Iris pigment epithelial cell (primary cell): Measurements from ENCODE around the gene C17orf78.
"Not testable (repeated sequence)": the region's sequence is repeated elsewhere in the genome, so short reads cannot be mapped to it uniquely, and the experiment has no call there.

Experiments used
- DNase-seq: peaks from one replicate; pipeline ENCODE4 v3.0.0-alpha.2; 2011; ENCODE audit warnings: low read depth

C17orf78 gene

DNA sequence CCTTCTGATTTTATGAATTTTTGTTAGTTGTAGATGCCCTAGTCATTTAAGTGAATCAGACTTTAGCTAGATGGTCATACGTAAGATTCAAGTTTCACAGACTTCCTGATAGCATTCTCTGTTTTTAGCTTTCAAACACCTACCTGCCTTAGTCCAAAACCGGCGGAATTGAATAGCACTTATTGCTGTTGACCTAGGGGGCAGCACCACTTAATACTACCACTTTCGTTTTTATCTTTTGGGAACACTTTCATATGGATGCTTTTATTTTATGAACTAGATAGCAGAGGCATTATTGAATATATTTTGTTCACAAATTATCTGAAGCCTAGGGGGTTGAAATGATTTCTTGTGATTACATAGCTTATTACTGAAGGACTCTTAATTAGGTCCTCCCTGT lies 62.4 kb downstream of the C17orf78 start:
- DNase-seq = no peak

DNA sequence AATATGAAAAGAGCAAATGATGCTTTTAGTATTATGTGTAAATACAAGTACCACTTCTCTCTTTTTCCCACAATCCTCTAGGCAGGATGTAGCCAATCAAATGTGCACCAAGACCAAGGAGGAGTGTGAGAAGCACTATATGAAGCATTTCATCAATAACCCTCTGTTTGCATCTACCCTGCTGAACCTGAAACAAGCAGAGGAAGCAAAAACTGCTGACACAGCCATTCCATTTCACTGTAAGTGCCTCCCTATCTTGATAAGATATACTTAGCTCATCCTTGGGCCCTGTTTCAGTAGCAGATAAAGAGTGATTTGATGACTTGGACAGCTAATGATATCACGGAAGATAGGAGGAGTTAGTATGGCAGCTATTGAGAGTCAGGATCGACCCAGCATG lies 64.6 kb downstream of the C17orf78 start:
- DNase-seq = no peak

DNA sequence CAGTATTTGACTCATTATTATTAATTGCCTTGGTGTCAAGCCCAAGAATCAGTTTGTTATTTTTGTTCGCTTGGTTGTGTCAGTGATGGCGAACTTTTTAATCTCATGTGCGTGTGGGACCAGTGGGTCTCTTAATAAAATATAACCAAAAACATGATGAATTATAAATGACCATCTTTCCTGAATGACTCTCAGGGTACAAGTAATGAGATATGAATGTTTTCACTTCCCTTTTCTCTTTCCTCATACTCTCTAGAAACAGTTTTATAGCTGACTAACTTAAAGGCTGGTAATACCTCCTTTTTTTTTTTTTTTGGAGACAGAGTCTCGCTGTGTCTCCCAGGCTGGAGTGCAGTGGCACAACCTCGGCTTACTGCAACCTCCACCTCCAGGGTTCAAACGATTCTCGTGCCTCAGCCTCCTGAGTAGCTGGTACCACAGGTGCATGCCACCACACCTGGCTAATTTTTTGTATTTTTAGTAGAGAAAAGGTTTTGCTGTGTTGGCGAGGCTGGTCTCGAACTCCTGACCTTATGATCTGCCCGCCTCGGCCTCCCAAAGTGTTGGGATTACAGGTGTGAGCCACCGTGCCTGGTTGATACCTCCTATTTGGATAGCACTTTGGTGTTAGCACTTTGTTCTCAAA lies 65.7 kb downstream of the C17orf78 start:
- not testable (repeated sequence) for DNase-seq
